Transverse colon (tissue), 4 donors: ENCODE measurements around the gene ILKAP. TPM values are rescaled to one million over a fixed set of nuclear protein-coding genes. Genes with fewer than 3 reads are reported as not detected.

Experiments used
- DNase-seq: peaks from one replicate; pipeline ENCODE4 v3.0.0-alpha.2; 2019
- H3K27ac ChIP-seq, 4 donors: fragments of 200-600 bp; sonication (generic); 2 replicates each; pipeline ENCODE4 v1.5.1; 2016 to 2018; ENCODE audit warnings: inconsistent platforms in 4 of 4
- H3K27me3 ChIP-seq: fragments of 200-600 bp; sonication (generic); 2 replicates; pipeline ENCODE4 v1.5.1; 2017; ENCODE audit warnings: inconsistent platforms
- H3K36me3 ChIP-seq, 4 donors: fragments of 200-600 bp; sonication (generic); 2 replicates each; pipeline ENCODE4 v1.5.1; 2017 to 2019; ENCODE audit warnings: inconsistent platforms in 4 of 4
- H3K4me1 ChIP-seq, 4 donors: fragments of 200-600 bp; sonication (generic); 2 replicates each; pipeline ENCODE4 v1.5.1; 2017 to 2020; ENCODE audit warnings: inconsistent platforms in 4 of 4
- H3K4me3 ChIP-seq, 4 donors: fragments of 200-600 bp; sonication (generic); 1 replicate in 1 of 4; 2 replicates in 3 of 4; pipeline versions ENCODE4 v1.5.1 to v1.6.1; 2017 to 2019; ENCODE audit warnings: inconsistent platforms in 4 of 4
- H3K9me3 ChIP-seq, 2 donors: fragments of 200-600 bp; sonication (generic); 2 replicates each; pipeline ENCODE4 v1.5.1; 2017 to 2019; ENCODE audit warnings: inconsistent platforms in 2 of 2
- EP300 ChIP-seq: sonication (generic); formaldehyde crosslinking; IDR thresholded peaks from one replicate; pipeline ENCODE4 v1.6.1; 2017; ENCODE audit warnings: antibody characterized with exemption, low read depth
- POLR2A ChIP-seq: fragments of 450-650 bp; IDR thresholded peaks from one replicate; pipeline ENCODE4 v1.6.1; 2016; ENCODE audit warnings: antibody characterized with exemption, mild to moderate bottlenecking, moderate library complexity
- POLR2AphosphoS5 ChIP-seq, 3 donors: sonication (generic); formaldehyde crosslinking; IDR thresholded peaks; one replicate each; pipeline ENCODE4 v1.6.1; 2016; ENCODE audit warnings: antibody characterized with exemption in 3 of 3
- WGBS, 2 donors: methylation state at CpG; one replicate each; pipeline ENCODE4 v1.1.5; 2018; ENCODE audit warnings: low coverage in 1 of 2; 5-methylcytosine and 5-hydroxymethylcytosine counted together
- in situ Hi-C, 4 donors: fragments of 200-750 bp; cut with MboI; loops; one replicate each; pipeline versions ENCODE4 v1.15.0 to v1.15.1; 2017; ENCODE audit warnings: low sequenced_read_pairs in 3 of 4, low pct_ligation_motif_present in 1 of 4, low pct_unique_long_range_greater_than_20kb in 1 of 4
- intact Hi-C: fragments of 100-400 bp; cut with DNase I; formaldehyde crosslinking; loops from one replicate; pipeline ENCODE4 v1.15.1; 2023; ENCODE audit warnings: low total_unique reads
- total RNA-seq, 4 donors: library from RNA; depleted of rRNA; stranded (reverse); fragments of >200 nt; gene quantifications; one replicate each; pipeline ENCODE4 v1.1.0, GENCODE V29; 2016
- TF ChIP-seq, protein P1 (sequence below), 5 experiments: fragments of 200-600 bp in 3 of 5; fragments of 450-650 bp in 2 of 5; sonication (generic) in 3 of 5; IDR thresholded peaks; 1 replicate in 2 of 5; 2 replicates in 3 of 5; pipeline ENCODE4 v1.5.1; 2016 to 2017; ENCODE audit warnings: antibody characterized with exemption in 5 of 5, inconsistent platforms in 3 of 5, mild to moderate bottlenecking in 2 of 5, moderate library complexity in 1 of 5

The ILKAP gene
- total RNA-seq, 4 donors from 2014 or later: 16.3 to 40.0 (median 32.1) TPM

DNA sequence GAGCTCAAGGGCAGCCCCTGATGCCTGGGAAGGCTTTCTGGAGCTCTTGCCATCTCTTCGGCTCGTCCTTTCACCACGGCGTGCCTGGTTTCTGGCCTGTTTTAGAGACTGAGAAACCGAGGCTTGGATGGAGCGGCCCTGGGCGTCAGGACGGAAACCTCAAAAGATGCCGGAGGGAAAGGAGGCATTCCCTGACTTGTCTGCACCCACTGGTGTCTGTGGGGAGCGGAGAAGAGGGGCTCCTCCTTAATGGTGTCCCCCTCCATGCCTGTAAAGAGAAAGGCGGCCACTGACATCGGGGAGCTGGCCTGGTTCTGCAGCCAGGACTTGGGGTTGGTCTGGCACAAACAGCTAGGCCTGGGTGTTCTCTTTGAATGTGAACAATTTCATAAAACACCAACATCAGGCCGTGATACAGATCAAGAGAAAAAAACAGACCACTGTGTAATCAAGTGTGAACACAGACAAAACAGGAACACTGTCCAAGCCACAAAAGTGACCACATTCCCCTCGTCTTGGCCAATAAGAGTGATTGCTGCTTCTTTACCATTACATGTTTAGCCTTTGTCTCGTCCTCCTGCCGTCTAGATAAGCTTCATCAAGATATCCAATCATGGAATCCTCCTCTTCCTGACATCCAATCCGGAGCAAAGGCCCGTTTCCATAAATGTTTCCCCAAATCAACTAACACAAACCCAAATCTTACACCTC is 633 bp upstream of the ILKAP start:
- DNase-seq: no peak
- Histone ChIP-seq H3K4me1 (peaks cover 14 to 35% (median 22%) of the 10 kb centered on the region in 4 donors), H3K27me3 (peaks cover 3% of the 10 kb centered on the region), H3K27ac (peak overlapping the region; percentile 95 to 98 (median 95)), H3K36me3 (no peaks in the 10 kb centered on the region), H3K4me3 (peak overlapping the region in 3 of 4 donors; percentile 78 to 99 (median 92)), H3K9me3 (no peaks in the 10 kb centered on the region)
- TF ChIP-seq POLR2AphosphoS5 (IDR thresholded peaks at IDR 0.05) (no peak), POLR2A (no peak), EP300 (no peak)
- TF ChIP-seq, protein P1, sequence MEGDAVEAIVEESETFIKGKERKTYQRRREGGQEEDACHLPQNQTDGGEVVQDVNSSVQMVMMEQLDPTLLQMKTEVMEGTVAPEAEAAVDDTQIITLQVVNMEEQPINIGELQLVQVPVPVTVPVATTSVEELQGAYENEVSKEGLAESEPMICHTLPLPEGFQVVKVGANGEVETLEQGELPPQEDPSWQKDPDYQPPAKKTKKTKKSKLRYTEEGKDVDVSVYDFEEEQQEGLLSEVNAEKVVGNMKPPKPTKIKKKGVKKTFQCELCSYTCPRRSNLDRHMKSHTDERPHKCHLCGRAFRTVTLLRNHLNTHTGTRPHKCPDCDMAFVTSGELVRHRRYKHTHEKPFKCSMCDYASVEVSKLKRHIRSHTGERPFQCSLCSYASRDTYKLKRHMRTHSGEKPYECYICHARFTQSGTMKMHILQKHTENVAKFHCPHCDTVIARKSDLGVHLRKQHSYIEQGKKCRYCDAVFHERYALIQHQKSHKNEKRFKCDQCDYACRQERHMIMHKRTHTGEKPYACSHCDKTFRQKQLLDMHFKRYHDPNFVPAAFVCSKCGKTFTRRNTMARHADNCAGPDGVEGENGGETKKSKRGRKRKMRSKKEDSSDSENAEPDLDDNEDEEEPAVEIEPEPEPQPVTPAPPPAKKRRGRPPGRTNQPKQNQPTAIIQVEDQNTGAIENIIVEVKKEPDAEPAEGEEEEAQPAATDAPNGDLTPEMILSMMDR (IDR thresholded peaks at IDR 0.05): no peak
- WGBS, 2 donors: 56 to 85% methylated on average over 5 to 18 of the region's 18 CpGs
- intact Hi-C loops (loop anchor here (5.0 kb wide), 1 partner anchor 38 kb away; the partner anchor contains the start of gene HES6), in situ Hi-C loops (no loop called here)

DNA sequence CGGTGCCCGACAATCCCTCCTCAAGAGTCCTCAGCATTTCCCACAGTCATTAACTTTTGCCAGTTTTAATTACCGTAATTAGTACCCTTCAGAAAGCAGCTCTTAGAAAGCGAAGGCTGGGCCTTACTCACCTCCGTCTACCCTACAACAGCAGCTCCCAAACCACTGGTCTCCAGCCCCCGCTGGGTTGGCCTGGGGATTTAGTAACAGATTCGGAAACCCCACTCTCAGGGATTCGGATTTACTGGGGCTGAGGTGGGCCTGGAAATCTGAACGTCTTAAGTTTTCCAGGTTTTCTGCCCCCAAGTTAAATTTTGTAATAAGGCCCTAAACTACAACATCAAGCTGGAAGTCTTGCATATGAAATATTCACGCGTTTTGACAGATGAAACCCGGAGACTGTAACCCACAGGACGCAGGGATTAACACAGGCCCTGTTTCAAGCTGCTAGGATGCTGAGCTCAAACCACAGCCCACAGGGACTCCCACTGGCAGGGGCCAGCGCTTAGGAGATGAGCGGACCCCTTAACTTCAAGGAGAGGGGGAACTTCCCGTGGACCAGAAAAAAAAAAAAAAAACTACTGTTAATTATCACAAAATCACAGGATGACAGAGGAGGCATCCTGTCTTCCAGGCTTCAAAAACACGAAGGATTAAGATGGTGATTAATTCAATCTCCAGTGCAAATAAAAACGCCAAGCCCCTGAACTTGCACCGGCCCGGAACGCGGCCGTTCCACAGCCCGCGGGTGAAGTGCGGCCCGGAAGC is 985 bp downstream of the ILKAP start:
- no peak for DNase-seq
- WGBS, 2 donors: 7 to 30% methylated on average over 2 to 27 of the region's 27 CpGs

DNA sequence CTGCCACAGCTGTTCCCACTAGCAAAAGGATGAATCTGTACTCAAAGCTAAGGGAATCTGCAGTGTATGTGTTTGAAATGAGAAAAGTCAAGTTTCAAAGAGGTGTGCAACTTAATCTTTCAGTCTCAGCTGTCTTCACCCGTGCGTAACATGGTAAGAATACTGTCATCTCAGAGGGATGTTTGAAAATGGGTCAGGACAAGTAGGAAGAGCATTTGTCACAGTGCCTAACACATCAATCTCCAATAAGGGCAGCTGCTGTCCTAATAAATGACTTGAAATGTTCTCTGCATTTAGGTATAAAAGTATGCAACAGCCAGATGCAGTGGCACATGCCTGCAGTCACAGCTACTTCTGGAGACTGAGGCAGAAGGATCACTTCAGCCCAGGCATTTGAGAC is 13.1 kb downstream of the ILKAP start:
- H3K4me1 ChIP-seq: no peaks in the 10 kb centered on the region
- H3K4me3 ChIP-seq: no peak overlapping the region
- no peaks in the 10 kb centered on the region for H3K27me3 ChIP-seq
- no peak overlapping the region for H3K27ac ChIP-seq
- intact Hi-C loops: loop anchor here (10.0 kb wide), 1 partner anchor 74 kb away; no protein-coding TSS in a partner anchor
- TF ChIP-seq EP300 (no peak), POLR2A (no peak), POLR2AphosphoS5 (IDR thresholded peaks at IDR 0.05) (no peak)
- TF ChIP-seq, protein P1 (IDR thresholded peaks at IDR 0.05): no peak
- H3K36me3 ChIP-seq: peaks cover 0 to 75% (median 35%) of the 10 kb centered on the region in 4 donors
- H3K9me3 ChIP-seq: no peaks in the 10 kb centered on the region
- 92 to 100% methylated on average over 2 of the region's 2 CpGs for WGBS, 2 donors
- DNase-seq: no peak
- in situ Hi-C loops: no loop called here

More for the DNA sequence above, 985 bp downstream of the ILKAP start:
- Histone ChIP-seq H3K27me3 (peaks cover under 1% of the 10 kb centered on the region), H3K4me3 (peak overlapping the region; percentile 69 to 99 (median 85)), H3K9me3 (no peaks in the 10 kb centered on the region), H3K4me1 (peaks cover 14 to 36% (median 26%) of the 10 kb centered on the region in 4 donors), H3K36me3 (no peaks in the 10 kb centered on the region), H3K27ac (peak overlapping the region; percentile 95 to 98 (median 95))
- TF ChIP-seq EP300: no peak
- TF ChIP-seq POLR2AphosphoS5 (IDR thresholded peaks at IDR 0.05): no peak
- TF ChIP-seq, protein P1 (IDR thresholded peaks at IDR 0.05): no peak
- no peak for TF ChIP-seq POLR2A
- intact Hi-C loops: loop anchor here (5.0 kb wide), 1 partner anchor 40 kb away; the partner anchor contains the start of gene HES6
- in situ Hi-C loops: no loop called here
